GM19238 (cell line): Measurements from ENCODE around the gene LRRC15.

ENCODE experiments used
- DNase-seq: peaks from one replicate; pipeline ENCODE4 v3.0.0; 2011; ENCODE audit warnings: low spot score; ENCODE audit not compliant: insufficient read length

LRRC15 gene

GRCh38 chr3:194369522-194370279 lies at the start of gene LRRC15:
LRRC15 (minus strand) TSS chr3:194369743; CDS start chr3:194361043, 8,700 bp downstream.
- no peak for DNase-seq

- DNase-seq: no peak
These were observed 49.1 kb upstream of the LRRC15 start for GRCh38 chr3:194418671-194419070.

GRCh38 chr3:194407423-194407822 lies 37.9 kb upstream of the LRRC15 start:
- DNase-seq: no peak

GRCh38 chr3:194405766-194406165 lies 36.2 kb upstream of the LRRC15 start:
- no peak for DNase-seq

GRCh38 chr3:194404365-194405140 lies 35.0 kb upstream of the LRRC15 start:
- no peak for DNase-seq

- no peak for DNase-seq
These were observed 32.4 kb upstream of the LRRC15 start for GRCh38 chr3:194401868-194402329.

GRCh38 chr3:194401346-194401745 lies 31.8 kb upstream of the LRRC15 start:
- DNase-seq: no peak

GRCh38 chr3:194399874-194400411 lies 30.4 kb upstream of the LRRC15 start:
- no peak for DNase-seq

- DNase-seq: no peak
These were observed 29.6 kb upstream of the LRRC15 start, which contains the start of gene GP5 for GRCh38 chr3:194399166-194399565. GP5 (minus strand) TSS chr3:194399266; CDS start chr3:194398282, 984 bp downstream.

- DNase-seq: no peak
These were observed 28.3 kb upstream of the LRRC15 start for GRCh38 chr3:194397757-194398312.

GRCh38 chr3:194396859-194397756 lies 27.6 kb upstream of the LRRC15 start:
- DNase-seq: no peak

GRCh38 chr3:194396539-194396858 lies 27.0 kb upstream of the LRRC15 start:
- no peak for DNase-seq

- DNase-seq: no peak
These were observed 26.4 kb upstream of the LRRC15 start for GRCh38 chr3:194395778-194396538.

GRCh38 chr3:194395212-194395611 lies 25.7 kb upstream of the LRRC15 start:
- no peak for DNase-seq

- no peak for DNase-seq
These were observed 23.0 kb upstream of the LRRC15 start for GRCh38 chr3:194392576-194392975.

GRCh38 chr3:194390835-194391234 lies 21.3 kb upstream of the LRRC15 start:
- DNase-seq: no peak

- DNase-seq: no peak
These were observed 19.7 kb upstream of the LRRC15 start for GRCh38 chr3:194389269-194389668.

GRCh38 chr3:194387926-194388418 lies 18.4 kb upstream of the LRRC15 start:
- DNase-seq: no peak

- no peak for DNase-seq
These were observed 17.7 kb upstream of the LRRC15 start for GRCh38 chr3:194387276-194387675.

- DNase-seq: no peak
These were observed 17.1 kb upstream of the LRRC15 start for GRCh38 chr3:194386648-194387047.
